HG03520 (cell line): ENCODE measurements around the gene GABBR2.
A peak's percentile ranks its signal among the peaks of the same experiment; 100 is the strongest.

Source experiments
- ATAC-seq: cut with Tn5 transposase; IDR thresholded peaks from one replicate; pipeline ENCODE4 v1.9.1; 2021; ENCODE audit warnings: mild to moderate bottlenecking, moderate library complexity; ENCODE audit not compliant: unreplicated experiment

Gene GABBR2

GRCh38 chr9:98330831-98331230, 377.9 kb downstream of the GABBR2 start:
- ATAC-seq: no peak

- no peak for ATAC-seq
Measured at GRCh38 chr9:98329904-98330303, 378.8 kb downstream of the GABBR2 start.

DNA sequence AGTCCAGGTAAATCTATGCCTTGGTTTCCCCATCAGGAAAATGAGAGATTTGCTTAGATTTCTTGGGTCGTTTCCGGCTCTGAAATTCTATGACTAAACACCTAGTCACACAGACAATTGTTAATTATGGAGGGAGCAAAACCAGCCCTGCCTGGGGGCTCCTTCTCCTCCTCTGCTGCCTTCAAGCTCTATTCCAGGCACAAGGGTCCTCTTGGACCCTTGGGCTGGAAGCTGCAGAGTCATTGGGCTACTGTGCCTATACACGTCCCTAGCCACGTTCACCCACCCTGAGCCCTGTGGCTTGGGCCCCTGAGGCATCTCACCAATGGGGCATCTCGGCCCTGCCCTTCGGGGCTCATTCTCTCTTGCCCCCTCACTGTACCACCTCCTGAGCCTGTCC, 379.5 kb downstream of the GABBR2 start:
- ATAC-seq: no peak

DNA sequence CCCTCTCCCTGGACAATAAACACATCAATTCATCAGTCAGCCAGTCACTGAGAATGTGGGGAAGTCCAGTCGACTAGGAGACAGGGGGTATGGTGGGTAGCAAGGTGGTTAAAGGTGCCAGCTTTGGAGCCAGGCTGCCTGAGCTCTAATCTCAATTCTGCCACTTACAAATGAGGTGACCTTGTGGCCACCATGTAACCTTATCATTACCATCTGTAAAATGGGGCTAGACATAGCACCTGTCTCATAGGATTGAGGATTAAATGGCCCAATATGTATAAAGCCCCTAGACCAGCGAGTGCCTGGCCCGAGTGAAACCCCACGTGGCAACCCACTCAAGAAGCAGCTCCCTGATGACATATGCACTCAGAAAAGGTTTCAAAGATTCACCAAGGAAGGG, 380.0 kb downstream of the GABBR2 start:
- ATAC-seq: no peak

- no peak for ATAC-seq
Measured at GRCh38 chr9:98328141-98328540, 380.6 kb downstream of the GABBR2 start.

GRCh38 chr9:98327249-98327561, 381.5 kb downstream of the GABBR2 start:
- ATAC-seq: no peak

- ATAC-seq: no peak
Measured at GRCh38 chr9:98326459-98327248, 382.1 kb downstream of the GABBR2 start.

- ATAC-seq: no peak
Measured at GRCh38 chr9:98324801-98325200, 383.9 kb downstream of the GABBR2 start.

DNA sequence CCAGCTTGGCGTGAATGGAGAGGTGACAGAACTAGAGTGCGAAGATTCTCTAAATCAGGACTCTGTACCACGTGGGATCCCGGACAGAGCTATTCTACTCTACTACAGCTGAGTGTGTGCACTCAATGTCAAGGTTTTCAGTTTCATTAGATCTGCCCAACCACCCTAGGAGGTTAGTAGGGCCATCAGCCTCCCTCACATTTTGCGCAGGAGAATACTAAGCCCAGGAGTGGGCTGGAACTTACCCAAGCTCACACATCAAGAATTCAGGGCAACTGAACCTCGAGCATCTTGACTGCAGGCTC, 385.0 kb downstream of the GABBR2 start:
- no peak for ATAC-seq

DNA sequence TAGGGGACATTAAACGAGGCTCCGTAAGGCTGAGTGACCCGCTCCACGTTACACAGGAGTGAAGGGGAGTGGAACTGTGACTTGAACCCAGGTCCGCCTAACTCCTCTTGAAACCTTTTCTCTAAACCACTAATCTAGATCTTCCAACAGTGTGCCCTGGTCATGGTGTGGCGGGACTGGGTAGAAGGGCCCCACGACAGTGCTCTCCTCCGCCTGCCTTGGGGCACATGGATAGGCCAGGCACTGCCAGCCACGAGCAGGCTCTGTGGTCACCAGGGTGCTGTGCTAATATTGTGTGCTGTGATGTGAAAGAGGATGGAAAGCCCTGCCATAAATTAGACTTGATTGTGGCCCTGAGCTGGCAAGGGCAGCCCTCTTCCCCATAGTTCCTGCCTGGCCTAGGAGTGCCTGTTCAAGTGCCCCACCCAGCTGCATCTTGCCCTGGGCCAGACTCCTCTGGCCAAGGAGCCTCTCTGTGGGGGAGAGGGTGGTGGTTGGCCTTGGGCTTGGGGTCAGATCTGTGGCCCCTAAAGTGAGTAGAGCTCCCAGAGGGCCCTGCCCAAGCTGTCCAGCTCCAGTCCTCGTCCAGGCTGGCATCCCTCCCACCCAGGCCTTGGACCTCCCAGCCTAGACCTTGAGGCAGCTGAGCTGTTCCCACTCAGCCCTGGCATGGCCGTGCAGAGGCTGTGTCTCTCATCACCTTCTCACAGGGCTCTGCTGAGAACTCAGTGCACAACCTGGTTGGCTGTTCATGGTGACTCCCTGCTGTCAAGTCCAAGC, 385.5 kb downstream of the GABBR2 start:
- no peak for ATAC-seq

GRCh38 chr9:98321269-98321668, 387.5 kb downstream of the GABBR2 start:
- ATAC-seq: no peak

DNA sequence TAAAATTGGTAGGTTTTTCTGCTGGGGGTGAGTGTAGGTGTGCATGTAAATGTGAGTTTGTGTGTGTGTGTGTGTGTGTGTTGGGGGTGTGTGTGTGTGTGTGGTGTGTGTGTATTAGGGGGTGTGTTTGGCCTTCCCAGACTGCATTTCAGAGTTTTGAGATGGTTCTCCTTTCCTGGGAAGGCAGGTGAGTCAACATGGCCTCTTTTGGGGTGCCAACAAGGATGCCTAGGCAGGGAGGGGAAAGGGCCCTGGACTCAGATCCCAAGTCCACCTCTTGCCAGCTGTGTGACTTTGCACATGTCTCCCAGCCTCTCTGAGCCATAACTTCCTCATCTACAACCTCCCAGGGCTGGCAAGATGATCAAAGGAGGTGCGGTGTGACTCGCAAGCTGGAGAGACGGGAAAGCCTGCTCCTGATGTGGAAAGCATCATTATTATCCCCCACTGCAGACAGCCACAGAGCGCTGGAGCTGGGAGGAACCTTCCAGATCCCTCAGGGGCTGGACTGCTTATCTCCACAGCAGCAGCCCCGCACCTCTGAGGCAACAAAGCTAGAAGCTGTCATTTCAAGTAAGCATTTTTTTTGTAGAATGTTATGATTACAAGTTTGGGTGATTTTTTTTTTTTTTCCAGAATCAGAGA, 389.8 kb downstream of the GABBR2 start:
- ATAC-seq: no peak

- ATAC-seq: no peak
Measured at GRCh38 chr9:98318041-98318790, 390.5 kb downstream of the GABBR2 start.

- no peak for ATAC-seq
Measured at GRCh38 chr9:98317134-98317857, 391.4 kb downstream of the GABBR2 start.

DNA sequence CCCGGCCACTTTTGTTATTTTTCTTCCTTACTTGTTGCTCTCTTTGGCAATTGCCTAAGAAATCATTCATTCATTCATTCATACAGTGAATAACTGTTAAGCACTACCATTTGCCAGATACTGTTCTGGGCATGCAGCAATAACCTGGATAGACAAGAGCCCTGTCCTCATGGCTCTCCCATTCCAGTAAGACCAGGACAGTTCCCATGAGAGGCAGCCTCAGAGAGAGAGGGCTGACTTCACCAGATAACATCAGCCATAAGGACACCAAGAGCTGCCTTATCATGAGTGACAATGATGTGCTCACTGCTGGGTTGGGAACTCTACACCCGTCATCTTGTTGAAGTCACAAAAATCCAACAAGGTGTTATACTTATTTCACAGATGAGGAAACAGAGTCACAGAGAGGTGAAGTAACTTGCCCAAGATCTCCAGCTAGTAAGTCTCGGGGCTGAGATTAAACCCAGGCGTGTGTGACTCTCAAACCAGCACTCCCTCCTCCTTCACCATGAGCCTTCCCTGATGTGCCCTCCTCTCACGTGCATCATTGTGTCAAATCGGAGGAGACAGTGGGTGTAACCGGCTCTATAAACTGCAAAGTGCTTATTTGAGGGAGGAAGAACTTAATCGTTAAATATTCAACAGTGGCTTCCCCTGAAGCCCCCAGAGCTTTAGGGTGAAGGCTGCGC, 392.1 kb downstream of the GABBR2 start:
- no peak for ATAC-seq

DNA sequence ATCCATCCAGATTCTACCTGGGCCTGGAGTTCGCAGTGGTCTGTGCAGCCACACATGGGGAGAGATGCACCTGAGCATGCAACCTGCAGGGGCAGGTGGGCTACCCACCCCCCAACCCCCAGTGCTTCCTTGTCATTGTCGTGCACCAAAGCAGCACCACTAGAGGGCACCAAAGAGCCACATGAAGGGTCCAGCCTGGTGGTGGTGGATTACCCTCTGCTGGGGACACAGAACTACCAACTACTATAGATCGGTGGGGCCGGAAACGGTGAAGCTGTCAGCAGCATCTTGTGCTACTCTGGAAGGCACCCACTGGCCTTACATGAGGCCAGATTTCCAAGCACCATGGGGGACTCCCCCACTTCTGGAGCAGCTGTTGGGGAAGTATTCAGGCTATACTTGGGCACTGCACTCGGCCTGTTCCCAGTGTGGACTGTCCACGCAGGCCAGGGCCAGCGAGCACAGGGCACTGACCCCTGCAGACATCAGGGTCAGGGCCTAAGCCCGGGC, 393.1 kb downstream of the GABBR2 start:
- peak; percentile 64 for ATAC-seq

DNA sequence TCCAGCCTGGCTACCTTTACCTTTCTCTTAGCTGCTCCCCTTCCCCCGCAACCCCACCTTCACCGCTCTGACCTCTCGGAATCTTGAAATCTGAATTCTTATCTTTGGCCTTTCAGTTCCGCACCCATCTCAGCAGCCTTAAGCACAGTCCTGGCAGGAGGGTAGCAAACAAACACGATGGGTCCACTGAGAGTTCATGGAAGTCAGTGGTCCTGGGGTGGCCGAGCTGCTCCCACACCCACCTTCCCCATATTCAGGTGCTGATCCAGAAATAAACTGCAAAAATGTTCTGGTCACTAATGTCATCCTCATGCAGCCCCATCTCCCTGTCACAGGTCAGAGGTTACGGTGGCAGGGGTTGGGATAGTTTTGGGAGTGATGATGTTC, 393.7 kb downstream of the GABBR2 start:
- no peak for ATAC-seq

DNA sequence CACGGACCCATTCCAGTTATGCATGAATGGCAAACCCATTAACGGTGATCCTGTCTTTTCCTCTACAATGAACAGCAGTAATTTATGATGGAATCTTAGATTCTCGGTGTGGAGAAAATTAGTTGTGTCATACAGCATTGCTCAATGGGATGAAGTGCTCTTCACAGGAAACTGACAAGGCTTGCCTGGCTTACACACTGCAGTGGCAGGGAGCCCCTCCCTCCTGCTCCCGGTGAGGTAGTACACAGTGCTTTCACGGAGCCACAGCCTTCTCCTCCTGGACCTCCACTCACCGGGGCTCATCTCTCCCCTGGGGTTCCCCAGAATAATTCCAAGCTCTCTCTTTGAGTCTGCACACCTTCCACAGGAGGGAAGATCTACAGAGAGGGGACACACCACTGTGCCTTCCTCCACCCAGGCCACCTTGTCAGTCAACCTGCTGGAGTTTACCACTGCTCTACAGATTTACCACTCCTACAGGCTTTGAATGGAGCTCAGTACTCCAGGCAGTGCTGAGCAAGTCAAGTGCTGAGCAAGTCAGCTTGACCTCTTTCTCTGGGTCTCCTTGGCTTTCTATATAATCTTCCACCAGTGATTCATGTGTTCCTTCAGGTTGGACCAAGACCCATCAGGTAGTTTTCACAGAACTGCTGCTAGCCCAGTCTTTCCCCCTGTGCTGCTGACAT, 394.2 kb downstream of the GABBR2 start:
- no peak for ATAC-seq

DNA sequence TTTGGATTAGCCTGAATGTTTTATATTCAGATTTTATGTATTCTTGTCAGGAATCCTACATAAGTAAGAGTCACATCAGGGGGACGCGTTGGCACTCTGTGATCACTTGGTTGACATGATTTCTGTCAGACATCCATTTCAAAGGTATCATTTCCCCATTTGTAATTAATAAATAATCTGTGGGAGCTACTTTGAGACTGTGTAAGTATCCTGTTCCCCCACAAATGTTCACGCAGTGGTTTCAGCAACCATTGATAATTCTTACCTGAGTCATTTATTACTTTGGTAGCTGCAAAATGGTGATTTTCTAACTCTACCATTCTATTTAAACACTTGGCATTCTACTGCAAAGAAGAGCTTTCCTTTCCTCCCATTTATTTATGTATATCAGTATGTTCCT, 396.4 kb downstream of the GABBR2 start:
- ATAC-seq: no peak
